MM.1S (cell line): ENCODE data around the gene FBXO46.

ENCODE experiments used
- DNase-seq: peaks from one replicate; pipeline ENCODE4 v3.0.0-alpha.2; 2015
- H2AFZ ChIP-seq: fragments of 300-600 bp; sonication (generic); 2 replicates; pipeline ENCODE4 v1.6.0; 2016; ENCODE audit warnings: antibody characterized with exemption, low read length
- H3F3A ChIP-seq: fragments of 300-600 bp; sonication (generic); 2 replicates; pipeline ENCODE4 v1.6.1; 2016; ENCODE audit warnings: mild to moderate bottlenecking, antibody characterized with exemption, low read length, moderate library complexity, mixed read lengths; ENCODE audit not compliant: insufficient read depth
- H3K27ac ChIP-seq: fragments of 300-600 bp; sonication (generic); 2 replicates; pipeline ENCODE4 v1.5.1; 2016; ENCODE audit warnings: mild to moderate bottlenecking, low read length
- H3K27me3 ChIP-seq: fragments of 300-600 bp; sonication (generic); replicated peaks from 2 replicates; pipeline ENCODE4 v1.6.0; 2016; ENCODE audit warnings: low read length; ENCODE audit not compliant: insufficient read depth
- H3K36me3 ChIP-seq: fragments of 300-600 bp; sonication (generic); replicated peaks from 2 replicates; pipeline ENCODE4 v1.6.1; 2016; ENCODE audit warnings: mild to moderate bottlenecking, low read length, mixed read lengths; ENCODE audit not compliant: insufficient read depth
- H3K4me1 ChIP-seq: fragments of 300-600 bp; sonication (generic); 2 replicates; pipeline ENCODE4 v1.6.1; 2016; ENCODE audit warnings: low read length, mixed read lengths
- H3K4me2 ChIP-seq: fragments of 300-600 bp; sonication (generic); 2 replicates; pipeline ENCODE4 v1.6.0; 2016; ENCODE audit warnings: low read depth, low read length
- H3K4me3 ChIP-seq: fragments of 300-600 bp; sonication (generic); 2 replicates; pipeline ENCODE4 v1.5.1; 2016; ENCODE audit warnings: low read length, mixed read lengths
- H3K79me2 ChIP-seq: fragments of 300-600 bp; sonication (generic); 2 replicates; pipeline ENCODE4 v1.6.1; 2016; ENCODE audit warnings: mixed run types, low read length, mixed read lengths
- H3K9ac ChIP-seq: fragments of 300-600 bp; sonication (generic); 2 replicates; pipeline ENCODE4 v1.6.1; 2016; ENCODE audit warnings: low read length, mixed read lengths
- H3K9me2 ChIP-seq: fragments of 300-600 bp; sonication (generic); replicated peaks from 2 replicates; pipeline ENCODE4 v1.6.1; 2016; ENCODE audit warnings: mild to moderate bottlenecking, low read length, mixed read lengths; ENCODE audit not compliant: insufficient read depth
- H3K9me3 ChIP-seq: fragments of 300-600 bp; sonication (generic); replicated peaks from 2 replicates; pipeline ENCODE4 v1.6.1; 2016; ENCODE audit warnings: mild to moderate bottlenecking, low read length, mixed read lengths; ENCODE audit not compliant: insufficient read depth
- H4K20me1 ChIP-seq: fragments of 300-600 bp; sonication (generic); 2 replicates; pipeline ENCODE4 v1.6.1; 2016; ENCODE audit warnings: mild to moderate bottlenecking, low read length, moderate library complexity, mixed read lengths; ENCODE audit not compliant: insufficient read depth
- CTCF ChIP-seq: fragments of 300-600 bp; sonication (generic); IDR thresholded peaks from 2 replicates; pipeline ENCODE4 v1.5.1; 2016; ENCODE audit warnings: antibody characterized with exemption, low read length, mixed read lengths
- EZH2 ChIP-seq: fragments of 300-600 bp; sonication (generic); optimal IDR thresholded peaks from 2 replicates; pipeline ENCODE3; 2017; ENCODE audit warnings: low read depth, mild to moderate bottlenecking, antibody characterized with exemption, low read length, mixed read lengths
- EZH2phosphoT487 ChIP-seq: fragments of 300-600 bp; sonication (generic); IDR thresholded peaks from 2 replicates; pipeline ENCODE4 v1.6.1; 2018; ENCODE audit warnings: antibody characterized with exemption, low read length

FBXO46 gene

DNA sequence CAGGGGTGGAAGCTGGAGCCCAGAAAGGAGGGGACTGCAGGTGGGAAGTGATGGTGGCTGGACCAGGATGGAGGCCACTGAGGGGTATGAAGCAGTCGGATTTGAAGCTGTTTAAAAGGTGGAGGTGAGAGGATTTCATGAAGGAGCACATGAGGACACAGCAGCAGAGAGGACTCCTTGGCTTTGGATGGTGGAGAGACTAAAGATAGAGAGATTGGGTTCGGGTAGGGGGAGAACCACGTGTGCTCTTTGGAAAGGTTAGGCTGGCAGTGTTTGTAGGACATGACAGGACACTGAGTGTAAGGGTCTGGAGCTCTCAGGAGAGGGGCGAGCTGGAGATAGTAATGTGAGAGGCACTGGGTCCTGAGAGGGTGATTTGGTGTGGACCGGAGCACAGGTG lies 47.8 kb downstream of the FBXO46 start:
- no peak overlapping the region for H3K27ac ChIP-seq
- no peak overlapping the region for H3K4me3 ChIP-seq
- H3K27me3 ChIP-seq = peaks cover under 1% of the 10 kb centered on the region; the same call in 1 of the 2 replicates
- H3F3A ChIP-seq = 0 out of 2 replicates have a peak, but pooled peaks cover 9% of the 10 kb centered on the region
- H3K4me2 ChIP-seq = no peak overlapping the region
- peaks cover 7% of the 10 kb centered on the region for H3K4me1 ChIP-seq
- H3K79me2 ChIP-seq = 0 out of 2 replicates have a peak, but pooled peaks cover 4% of the 10 kb centered on the region
- no peak overlapping the region for H3K9ac ChIP-seq
- no peak overlapping the region for H2AFZ ChIP-seq
- no peak for DNase-seq
- TF ChIP-seq CTCF (no peak), EZH2 (no peak), EZH2phosphoT487 (no peak)
- no peaks in the 10 kb centered on the region for H3K9me2 ChIP-seq
- H3K36me3 ChIP-seq = 0 out of 2 replicates have a peak, but pooled peaks cover 4% of the 10 kb centered on the region
- H4K20me1 ChIP-seq = no peaks in the 10 kb centered on the region
- no peaks in the 10 kb centered on the region for H3K9me3 ChIP-seq

- DNase-seq = no peak
- TF ChIP-seq EZH2 (no peak), CTCF (no peak), EZH2phosphoT487 (no peak)
- Histone ChIP-seq H2AFZ (peak overlapping the region; percentile 88), H3K4me1 (peaks cover 11% of the 10 kb centered on the region), H4K20me1 (no peaks in the 10 kb centered on the region), H3K4me2 (peak overlapping the region; percentile 99), H3K27me3 (peaks cover 4% of the 10 kb centered on the region), H3K4me3 (peak overlapping the region; percentile 61; the same call in 1 of the 2 replicates), H3K27ac (no peak overlapping the region), H3K9me3 (no peaks in the 10 kb centered on the region), H3K9me2 (no peaks in the 10 kb centered on the region), H3K36me3 (no peaks in the 10 kb centered on the region), H3K79me2 (no peaks in the 10 kb centered on the region), H3K9ac (peak overlapping the region; percentile 43; the same call in 1 of the 2 replicates), H3F3A (0 out of 2 replicates have a peak, but pooled peaks cover 9% of the 10 kb centered on the region)
Measured at GRCh38 chr19:45682117-45682516, 48.6 kb downstream of the FBXO46 start.

DNA sequence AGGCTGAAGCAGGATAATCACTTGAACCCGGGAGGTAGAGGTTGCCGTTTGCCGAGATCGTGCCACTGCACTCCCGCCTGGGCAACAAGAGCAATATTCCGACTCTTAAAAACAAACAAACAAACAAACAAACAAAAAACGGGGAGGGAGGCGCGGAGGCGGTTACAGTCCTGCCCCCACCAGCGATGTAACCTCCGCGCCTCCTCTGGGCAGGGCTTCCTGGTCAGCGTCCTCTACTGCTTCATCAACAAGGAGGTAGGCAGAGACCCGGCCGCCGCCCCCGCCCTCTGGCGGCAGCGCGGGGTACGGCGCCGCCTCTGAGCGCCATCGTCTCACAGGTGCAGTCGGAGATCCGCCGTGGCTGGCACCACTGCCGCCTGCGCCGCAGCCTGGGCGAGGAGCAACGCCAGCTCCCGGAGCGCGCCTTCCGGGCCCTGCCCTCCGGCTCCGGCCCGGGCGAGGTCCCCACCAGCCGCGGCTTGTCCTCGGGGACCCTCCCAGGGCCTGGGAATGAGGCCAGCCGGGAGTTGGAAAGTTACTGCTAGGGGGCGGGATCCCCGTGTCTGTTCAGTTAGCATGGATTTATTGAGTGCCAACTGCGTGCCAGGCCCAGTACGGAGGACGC lies 49.2 kb downstream of the FBXO46 start:
- H3K9me3 ChIP-seq = no peaks in the 10 kb centered on the region
- H2AFZ ChIP-seq = peak overlapping the region; percentile 88
- H3F3A ChIP-seq = 0 out of 2 replicates have a peak, but pooled peaks cover 9% of the 10 kb centered on the region
- no peak overlapping the region for H3K27ac ChIP-seq
- no peaks in the 10 kb centered on the region for H4K20me1 ChIP-seq
- TF ChIP-seq EZH2 (no peak), CTCF (peak; percentile 91)
- H3K79me2 ChIP-seq = no peaks in the 10 kb centered on the region
- DNase-seq = peak; percentile 86
- H3K36me3 ChIP-seq = no peaks in the 10 kb centered on the region
- no peaks in the 10 kb centered on the region for H3K9me2 ChIP-seq
- peak overlapping the region; percentile 99 for H3K4me2 ChIP-seq
- H3K4me3 ChIP-seq = peak overlapping the region; percentile 61
- peak overlapping the region; percentile 43; the same call in 1 of the 2 replicates for H3K9ac ChIP-seq
- H3K4me1 ChIP-seq = peaks cover 11% of the 10 kb centered on the region
- H3K27me3 ChIP-seq = peaks cover 4% of the 10 kb centered on the region
